NCI-H82 (cell line): ENCODE results near the gene CD247.
A peak's percentile ranks its signal among the peaks of the same experiment; 100 is the strongest.

ENCODE experiments used
- DNase-seq: peaks from one replicate; lab custom pipeline; 2025; lab: John Stamatoyannopoulos, UW

Gene CD247

GRCh38 chr1:167460836-167461235 is 57.5 kb downstream of the CD247 start:
- no peak for DNase-seq

DNA sequence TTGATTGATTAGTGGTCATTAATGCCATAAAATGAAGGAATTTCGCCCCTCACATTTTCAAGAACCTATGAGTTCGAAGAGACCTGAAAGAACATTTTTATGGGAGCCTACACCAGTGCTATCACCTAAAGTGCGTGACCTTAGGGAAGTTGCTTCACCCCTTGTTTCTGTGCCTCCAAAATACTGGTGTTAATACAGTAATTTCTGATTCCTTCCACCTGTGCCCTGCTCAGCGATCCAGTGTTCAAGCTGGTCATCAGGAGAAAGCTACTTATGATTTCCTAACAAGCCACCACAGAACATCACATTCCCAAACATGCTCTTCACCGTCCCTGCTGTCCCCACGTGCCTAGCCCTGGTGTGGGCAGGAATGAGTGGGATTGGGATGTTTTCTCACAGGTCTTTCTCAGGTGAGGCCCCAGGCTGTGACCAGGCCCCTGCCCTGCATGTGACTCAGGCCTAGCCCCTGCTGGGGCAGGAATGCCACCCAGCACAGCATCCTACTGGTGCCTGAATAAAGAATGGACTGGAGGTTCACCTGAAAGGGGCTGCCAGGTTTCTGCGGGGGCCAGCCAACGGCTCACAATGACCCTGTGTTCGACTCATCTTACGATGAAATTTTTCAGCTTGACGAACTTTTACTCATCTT is 60.3 kb downstream of the CD247 start:
- DNase-seq, result no peak

DNA sequence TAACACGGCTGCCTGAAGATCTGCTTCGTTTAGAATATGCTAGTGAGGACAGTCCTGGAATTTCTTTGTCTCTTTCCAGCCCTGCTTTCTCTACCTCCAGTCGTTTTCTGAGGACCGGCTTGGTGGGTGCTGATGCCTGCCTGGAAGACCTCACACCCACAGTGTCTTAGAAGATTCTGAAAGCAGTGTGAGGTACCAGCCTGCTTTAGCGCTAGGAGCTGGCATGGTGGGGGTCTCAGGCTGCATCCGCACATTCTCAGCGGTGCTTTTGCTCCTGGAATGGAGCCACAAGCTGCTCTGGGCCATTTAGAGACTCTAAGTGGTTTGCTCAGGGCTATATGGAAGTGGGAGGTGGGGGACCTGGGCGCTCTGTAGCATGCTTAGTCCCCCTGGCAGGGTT is 61.4 kb downstream of the CD247 start:
- DNase-seq, result no peak

DNA sequence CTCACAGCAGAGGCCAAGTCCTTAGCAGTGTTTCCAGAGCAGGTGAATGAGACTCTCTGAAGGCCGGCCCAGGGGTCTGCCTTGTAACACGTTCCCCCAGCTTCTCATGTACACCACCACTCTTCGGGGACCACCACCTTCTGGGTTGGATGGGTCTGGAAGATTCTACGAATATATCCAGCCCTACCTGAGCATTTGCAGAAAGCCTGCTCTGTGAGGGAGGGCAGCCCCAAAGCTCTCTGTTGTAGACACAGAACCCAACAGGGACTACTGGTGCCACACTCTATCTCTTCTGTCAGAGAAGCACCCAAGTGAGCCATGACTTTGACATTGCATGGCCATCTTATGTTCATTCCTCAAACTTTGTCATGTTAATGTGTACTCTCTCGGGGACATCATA is 61.8 kb downstream of the CD247 start:
- DNase-seq, result no peak

DNA sequence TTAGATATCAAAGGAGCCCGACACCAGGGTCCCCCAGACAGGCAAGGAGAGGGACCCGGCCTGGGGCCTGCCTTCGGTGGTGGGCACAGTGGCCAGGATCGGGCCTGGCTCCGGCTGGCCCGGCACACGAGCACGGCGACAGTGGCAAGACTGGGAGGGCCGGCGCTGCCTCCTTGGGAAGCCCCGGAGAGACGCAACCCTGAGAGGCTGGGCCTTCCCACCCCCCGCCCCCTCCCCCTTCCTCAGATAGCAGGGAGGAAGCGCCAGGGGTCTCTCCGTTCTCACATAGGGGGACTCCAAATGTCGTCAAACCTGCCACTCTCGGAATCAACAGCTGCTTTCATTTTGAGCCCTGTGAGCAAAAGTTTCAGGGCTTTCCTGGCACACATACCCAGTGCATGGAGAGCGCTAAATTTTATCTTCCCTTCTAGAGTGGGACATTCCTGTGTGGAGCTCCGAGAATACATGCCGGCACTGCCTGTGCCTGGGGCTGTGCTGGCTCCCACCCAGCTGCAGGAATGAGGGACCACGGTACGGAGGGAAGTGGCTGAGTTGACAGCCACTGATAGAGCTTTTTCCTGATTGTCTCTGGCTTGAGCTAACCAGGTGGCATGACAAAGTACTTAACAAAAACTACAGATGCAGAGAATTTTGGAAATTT is 62.4 kb downstream of the CD247 start:
- DNase-seq, result no peak

DNA sequence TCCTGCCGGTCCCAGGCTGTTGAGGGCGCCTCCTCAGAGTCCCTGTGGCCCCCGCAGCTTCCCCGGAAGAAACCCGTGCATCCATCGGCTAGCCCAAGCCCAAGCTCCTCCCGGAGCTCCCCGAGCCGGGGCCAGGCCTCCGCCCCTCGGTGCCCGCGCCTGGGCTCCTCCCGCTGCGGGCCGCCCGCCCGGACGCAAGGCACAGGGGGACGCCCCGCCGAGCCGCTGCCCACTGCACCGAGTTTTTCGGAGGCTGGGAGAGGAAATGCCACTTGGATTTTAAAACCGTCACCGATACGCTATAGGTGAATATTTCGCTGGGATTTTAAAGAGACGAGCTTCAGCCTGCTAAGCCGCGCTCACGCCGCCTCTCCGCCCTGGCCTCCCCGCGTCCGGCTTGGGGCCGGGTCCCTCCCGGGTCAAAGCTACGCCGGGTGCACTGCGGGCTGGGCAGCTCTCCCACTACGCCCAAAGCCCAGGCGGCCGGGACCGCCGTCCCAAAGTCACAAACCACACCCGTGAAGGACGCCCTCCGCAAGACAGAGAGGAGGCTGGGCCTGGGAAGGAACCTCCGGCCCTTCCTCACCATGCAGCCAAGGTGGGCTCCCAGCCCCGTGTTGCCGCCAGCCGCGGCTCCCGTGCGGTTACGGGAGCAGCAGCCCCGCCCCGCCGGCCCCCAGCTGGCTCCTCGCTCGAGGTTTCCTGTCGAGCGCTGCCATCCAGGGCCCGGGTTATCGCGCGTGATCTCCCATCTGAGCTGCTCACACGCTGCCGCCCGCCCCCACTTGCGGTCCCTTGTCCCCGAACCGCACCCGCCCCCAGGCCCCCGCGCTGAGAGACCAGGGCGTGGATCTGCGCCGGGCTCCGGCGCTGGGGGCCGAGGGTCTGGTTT is 63.2 kb downstream of the CD247 start:
- DNase-seq, result peak; percentile 68

- DNase-seq, result peak; percentile 68
Measured at GRCh38 chr1:167454304-167454893, 63.9 kb downstream of the CD247 start.

DNA sequence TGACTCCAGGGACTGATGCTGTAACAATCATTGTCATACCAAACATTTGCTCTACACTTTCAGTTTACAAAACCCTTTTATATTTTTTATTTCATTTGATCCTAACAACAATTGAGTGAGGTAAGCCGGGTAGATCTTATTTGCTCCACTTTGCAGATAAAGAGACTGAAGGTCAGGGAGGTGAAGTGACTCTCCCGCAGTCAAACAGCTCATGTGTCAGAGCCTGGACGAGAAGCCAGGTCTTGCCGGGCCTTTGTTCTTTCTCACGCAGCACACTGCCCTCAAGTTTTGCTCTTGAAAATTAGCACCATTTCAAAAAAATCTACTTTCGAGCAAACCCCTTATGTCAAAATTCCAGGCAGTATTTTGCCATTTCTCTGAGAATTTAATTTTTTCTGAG is 65.2 kb downstream of the CD247 start:
- DNase-seq, result no peak

- no peak for DNase-seq
Measured at GRCh38 chr1:167452483-167452882, 65.8 kb downstream of the CD247 start.

DNA sequence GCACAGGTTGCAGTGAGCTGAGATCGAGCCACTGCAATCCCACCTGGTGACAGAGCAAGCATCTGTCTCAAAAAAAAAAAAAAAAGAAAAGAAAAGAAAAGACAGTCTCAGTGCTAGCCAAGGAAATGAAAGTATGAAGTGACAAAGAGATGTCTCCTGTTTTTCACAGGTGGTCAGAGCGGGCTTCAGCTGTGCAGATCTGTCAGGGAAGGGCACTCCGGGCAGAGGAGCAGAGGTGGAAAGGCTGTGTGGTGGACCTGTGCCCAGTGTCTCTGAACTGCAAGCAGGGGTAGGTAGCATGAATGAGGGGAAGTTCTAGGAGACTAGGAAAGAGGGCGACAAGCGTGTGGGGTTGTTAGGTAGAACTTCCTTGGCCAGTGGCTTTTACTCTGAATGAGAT is 67.5 kb downstream of the CD247 start:
- no peak for DNase-seq

DNA sequence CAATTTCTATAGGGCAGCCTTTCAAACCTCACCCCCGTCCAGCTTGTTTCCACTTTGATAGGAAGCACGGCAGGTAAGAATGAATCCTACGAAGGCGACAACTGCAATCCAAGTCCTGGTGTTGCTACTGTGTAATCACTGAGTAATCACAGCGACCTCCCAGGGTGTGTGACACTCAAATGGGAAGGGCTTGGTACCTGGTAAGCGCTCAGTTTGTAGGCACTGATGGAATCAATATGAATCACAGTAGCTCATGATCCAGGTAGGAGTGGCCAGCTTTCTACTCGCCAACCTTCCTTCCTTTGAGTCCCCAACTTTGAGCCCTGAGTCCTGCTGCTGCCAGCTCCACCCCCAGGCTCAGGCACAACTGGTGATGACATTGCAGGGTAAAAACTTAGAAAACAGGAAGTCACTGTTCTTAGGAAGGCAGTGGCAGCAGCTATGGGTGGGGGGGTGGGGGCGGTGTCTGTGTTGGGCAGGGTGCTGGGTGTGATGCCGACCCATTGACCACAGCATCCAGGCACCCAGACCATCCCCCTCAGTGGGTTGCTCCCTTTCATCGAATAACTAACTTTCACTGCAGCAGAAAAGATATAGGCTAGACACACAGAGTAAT is 70.7 kb downstream of the CD247 start:
- DNase-seq, result no peak

GRCh38 chr1:167446966-167447365 is 71.4 kb downstream of the CD247 start:
- DNase-seq, result no peak

DNA sequence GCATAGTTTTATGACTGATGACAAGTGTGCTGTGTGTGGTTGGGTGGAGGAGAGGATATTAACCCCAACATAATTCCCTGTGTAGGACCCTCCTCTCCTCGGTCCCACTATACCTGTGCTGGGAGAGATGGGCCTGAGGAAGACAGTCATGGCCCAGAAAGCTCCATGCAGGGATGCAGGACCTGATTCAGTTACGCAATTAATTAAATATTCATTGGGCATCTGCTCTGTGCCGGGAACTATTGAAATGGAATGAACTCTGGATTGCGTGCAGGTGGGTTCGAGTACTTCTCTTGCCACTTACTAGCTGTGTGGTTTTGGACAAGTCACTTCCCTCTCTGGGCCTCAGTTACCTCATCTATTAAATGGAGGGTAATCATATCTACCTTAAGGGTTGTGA is 74.6 kb downstream of the CD247 start:
- DNase-seq, result no peak

GRCh38 chr1:167442854-167443565 is 75.3 kb downstream of the CD247 start:
- DNase-seq, result no peak

DNA sequence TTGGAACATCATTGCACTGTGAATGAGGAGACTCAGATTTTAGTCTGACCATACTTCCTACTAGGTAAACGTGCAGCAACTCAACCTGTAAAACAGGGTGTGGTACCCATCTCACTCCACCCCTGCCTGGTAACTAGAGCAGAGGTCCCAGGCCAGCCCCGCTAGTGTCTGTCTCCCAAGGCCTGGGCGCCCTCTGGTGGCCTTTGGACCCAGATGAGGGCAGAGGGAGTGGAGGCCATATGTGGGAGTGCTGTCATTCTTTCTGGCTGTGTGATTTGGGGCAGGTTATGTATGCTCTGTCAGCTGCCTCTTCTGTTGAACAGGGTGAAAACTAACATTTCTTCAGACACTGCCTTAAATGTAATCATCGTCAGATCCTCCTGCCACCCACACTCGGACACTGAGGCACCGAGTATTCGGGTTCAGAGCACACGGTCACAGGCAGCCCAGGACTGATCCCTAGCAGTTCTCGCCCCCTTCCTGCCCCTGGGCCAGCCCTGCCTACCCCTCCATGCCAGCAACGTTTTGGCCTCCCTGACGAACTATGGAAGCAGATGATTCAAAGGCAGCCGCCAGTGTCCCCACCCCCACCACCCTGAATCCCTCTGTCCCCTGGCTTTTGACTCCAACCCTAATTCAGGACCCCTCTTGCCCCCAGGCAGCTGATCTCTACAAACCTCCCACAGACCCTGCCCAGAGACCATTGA is 76.0 kb downstream of the CD247 start:
- DNase-seq, result peak; percentile 96

GRCh38 chr1:167441222-167441621 is 77.1 kb downstream of the CD247 start:
- DNase-seq, result no peak

GRCh38 chr1:167440776-167441175 is 77.6 kb downstream of the CD247 start:
- no peak for DNase-seq

GRCh38 chr1:167440345-167440744 is 78.0 kb downstream of the CD247 start:
- DNase-seq, result no peak

DNA sequence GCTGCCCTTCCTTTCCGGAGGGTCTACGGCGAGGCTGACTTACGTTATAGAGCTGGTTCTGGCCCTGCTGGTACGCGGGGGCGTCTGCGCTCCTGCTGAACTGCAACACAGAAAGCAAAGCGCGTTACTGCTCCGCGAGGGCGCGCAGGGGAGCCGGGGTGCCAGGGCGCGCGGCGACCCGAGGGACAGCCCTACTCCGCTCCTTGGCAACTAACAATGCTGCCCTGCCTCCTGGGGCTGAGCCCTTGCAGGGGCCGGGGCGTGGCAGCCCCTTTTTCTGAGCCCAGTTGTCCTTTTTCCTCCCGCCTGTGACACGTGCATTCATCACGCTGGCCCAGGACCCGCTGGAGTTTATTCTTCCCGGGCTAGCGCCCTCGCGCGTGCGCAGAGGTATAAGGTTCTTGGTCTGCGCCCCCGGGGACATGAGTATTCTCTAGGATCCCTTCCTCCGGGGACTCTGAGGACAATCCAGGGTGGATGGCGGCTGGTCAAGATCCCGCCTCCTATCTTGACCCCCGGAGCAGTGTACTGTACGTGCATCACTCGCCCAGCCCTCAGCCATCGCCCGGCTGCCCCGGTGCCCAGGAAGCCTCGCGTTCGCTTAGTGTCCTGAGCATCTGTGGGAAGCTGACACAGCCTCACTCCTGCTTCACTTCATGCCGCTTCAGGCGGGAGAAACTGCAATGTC is 78.9 kb downstream of the CD247 start:
- DNase-seq, result peak; percentile 71
